Ishikawa (cell line): ENCODE measurements around the gene MKX.

Source experiments
- CEBPB ChIP-seq: IDR thresholded peaks from 2 replicates; pipeline ENCODE4 v1.6.1; 2012
- TEAD4 ChIP-seq: IDR thresholded peaks from 2 replicates; pipeline ENCODE4 v1.6.1; 2012
- YY1 ChIP-seq: IDR thresholded peaks from 2 replicates; pipeline ENCODE4 v1.6.1; 2012; ENCODE audit warnings: low read depth
- ZBTB7A ChIP-seq: IDR thresholded peaks from 2 replicates; pipeline ENCODE4 v1.6.1; 2012; ENCODE audit warnings: low read depth
- TF ChIP-seq, protein P1 (sequence below): IDR thresholded peaks from 2 replicates; pipeline ENCODE4 v1.6.1; 2012; ENCODE audit warnings: low read depth, mild to moderate bottlenecking
- TF ChIP-seq, protein P2 (sequence below): IDR thresholded peaks from 2 replicates; pipeline ENCODE4 v1.6.1; 2012

DNA sequence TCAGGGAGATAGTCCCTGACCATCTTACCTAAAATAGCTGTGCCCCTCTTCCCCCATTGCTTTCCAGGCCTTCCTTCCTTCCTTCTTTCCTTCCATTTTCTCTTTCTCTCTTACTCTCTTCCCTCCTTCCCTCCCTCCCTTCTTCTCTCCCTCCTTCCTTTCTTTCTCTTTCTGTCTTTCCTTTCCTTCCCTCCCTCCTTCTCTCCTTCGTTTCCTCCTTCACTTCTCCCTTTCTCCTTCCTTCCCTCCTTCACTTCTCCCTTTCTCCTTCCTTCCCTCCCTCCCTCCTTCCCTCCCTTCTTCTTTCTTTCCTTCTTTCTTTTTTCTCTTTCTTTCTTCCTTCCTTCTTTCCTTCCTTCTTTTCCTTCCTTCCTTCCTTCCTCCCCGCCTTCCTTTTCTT, 24.6 kb upstream of the MKX start:
- TF ChIP-seq, protein P1, sequence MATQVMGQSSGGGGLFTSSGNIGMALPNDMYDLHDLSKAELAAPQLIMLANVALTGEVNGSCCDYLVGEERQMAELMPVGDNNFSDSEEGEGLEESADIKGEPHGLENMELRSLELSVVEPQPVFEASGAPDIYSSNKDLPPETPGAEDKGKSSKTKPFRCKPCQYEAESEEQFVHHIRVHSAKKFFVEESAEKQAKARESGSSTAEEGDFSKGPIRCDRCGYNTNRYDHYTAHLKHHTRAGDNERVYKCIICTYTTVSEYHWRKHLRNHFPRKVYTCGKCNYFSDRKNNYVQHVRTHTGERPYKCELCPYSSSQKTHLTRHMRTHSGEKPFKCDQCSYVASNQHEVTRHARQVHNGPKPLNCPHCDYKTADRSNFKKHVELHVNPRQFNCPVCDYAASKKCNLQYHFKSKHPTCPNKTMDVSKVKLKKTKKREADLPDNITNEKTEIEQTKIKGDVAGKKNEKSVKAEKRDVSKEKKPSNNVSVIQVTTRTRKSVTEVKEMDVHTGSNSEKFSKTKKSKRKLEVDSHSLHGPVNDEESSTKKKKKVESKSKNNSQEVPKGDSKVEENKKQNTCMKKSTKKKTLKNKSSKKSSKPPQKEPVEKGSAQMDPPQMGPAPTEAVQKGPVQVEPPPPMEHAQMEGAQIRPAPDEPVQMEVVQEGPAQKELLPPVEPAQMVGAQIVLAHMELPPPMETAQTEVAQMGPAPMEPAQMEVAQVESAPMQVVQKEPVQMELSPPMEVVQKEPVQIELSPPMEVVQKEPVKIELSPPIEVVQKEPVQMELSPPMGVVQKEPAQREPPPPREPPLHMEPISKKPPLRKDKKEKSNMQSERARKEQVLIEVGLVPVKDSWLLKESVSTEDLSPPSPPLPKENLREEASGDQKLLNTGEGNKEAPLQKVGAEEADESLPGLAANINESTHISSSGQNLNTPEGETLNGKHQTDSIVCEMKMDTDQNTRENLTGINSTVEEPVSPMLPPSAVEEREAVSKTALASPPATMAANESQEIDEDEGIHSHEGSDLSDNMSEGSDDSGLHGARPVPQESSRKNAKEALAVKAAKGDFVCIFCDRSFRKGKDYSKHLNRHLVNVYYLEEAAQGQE, result no peak
- TF ChIP-seq YY1 (no peak), CEBPB (no peak), ZBTB7A (no peak), TEAD4 (no peak)
- TF ChIP-seq, protein P2, sequence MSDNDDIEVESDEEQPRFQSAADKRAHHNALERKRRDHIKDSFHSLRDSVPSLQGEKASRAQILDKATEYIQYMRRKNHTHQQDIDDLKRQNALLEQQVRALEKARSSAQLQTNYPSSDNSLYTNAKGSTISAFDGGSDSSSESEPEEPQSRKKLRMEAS, result no peak
